Measurements from ENCODE around the gene NCKAP1. TPM values are rescaled to one million over a fixed set of nuclear protein-coding genes. Genes with fewer than 3 reads are reported as not detected.

The NCKAP1 gene
- total and polyA plus RNA-seq, 2 of the 4 experiments (the other 2 are of a cell fraction) = 91.1 to 160 TPM

GRCh38 chr2:182906454-182906853, 131.8 kb downstream of the NCKAP1 start (continued):
- TF ChIP-seq CHD1 (IDR thresholded peaks at IDR 0.05; ENCODE audit: low read depth, low read length) = no peak
- TF ChIP-seq SMC3 (IDR thresholded peaks at IDR 0.05; ENCODE audit: low read depth, low read length) = no peak
- TF ChIP-seq RAD21 (IDR thresholded peaks at IDR 0.05; ENCODE audit: low read length) = no peak
- no peak for TF ChIP-seq NFE2L2 (IDR thresholded peaks at IDR 0.05; ENCODE audit: low read depth, low read length)
- TF ChIP-seq RFX5 (IDR thresholded peaks at IDR 0.05; ENCODE audit: low read depth, low read length) = no peak
- no peak for TF ChIP-seq MAZ (IDR thresholded peaks at IDR 0.05; ENCODE audit: borderline replicate concordance, low read depth, low read length)

- BruUV-seq (replicated peaks) = no TSS peak
- Histone ChIP-seq H2AK9ac (replicated peaks; ENCODE audit: low read depth, low read length, poor library complexity) (no peak overlapping the region), H2AFZ (replicated peaks; ENCODE audit: low read length, poor library complexity) (no peak overlapping the region), H3K4me3 (ENCODE audit: insufficient read depth, low read depth, low read length) (no peak overlapping the region), H3K36me3 (ENCODE audit: control insufficient read depth, insufficient read depth, low read length) (peaks cover 6% of the 10 kb centered on the region), H3K27ac (ENCODE audit: insufficient read depth, low read length) (no peak overlapping the region), H3K18ac (ENCODE audit: low read depth, low read length) (no peak overlapping the region), H3K9me3 (ENCODE audit: control insufficient read depth, insufficient read depth, low read length) (peaks cover 2% of the 10 kb centered on the region; the same call in 1 of the 2 replicates), H2BK20ac (ENCODE audit: low read depth, low read length) (no peak overlapping the region), H2BK5ac (ENCODE audit: low read depth, low read length, poor library complexity, severe bottlenecking) (no peak overlapping the region), H3K56ac (ENCODE audit: extremely low read depth, insufficient read depth, low read length) (no peak overlapping the region), H2AK5ac (ENCODE audit: low read depth, low read length) (no peak overlapping the region), H3K27me3 (ENCODE audit: control insufficient read depth, insufficient read depth, low read length) (no peaks in the 10 kb centered on the region), H3K9ac (ENCODE audit: low read depth, low read length) (no peak overlapping the region), H3K4ac (ENCODE audit: low read depth, low read length) (no peak overlapping the region), H4K8ac (ENCODE audit: low read depth in 2 of 2, low read length in 2 of 2) (no peak overlapping the region), H3K4me2 (ENCODE audit: low read depth, low read length) (no peak overlapping the region), H3K9me1 (ENCODE audit: insufficient read depth, low read length) (no peaks in the 10 kb centered on the region), H3K14ac (replicated peaks; ENCODE audit: low read depth, low read length) (no peak overlapping the region), H3K23ac (ENCODE audit: low read depth, low read length) (no peak overlapping the region), H2BK15ac (ENCODE audit: low read depth, low read length) (no peak overlapping the region), H4K20me1 (ENCODE audit: insufficient read depth, low read length) (no peaks in the 10 kb centered on the region), H4K91ac (ENCODE audit: insufficient read depth, low read depth, low read length) (no peak overlapping the region), H3K79me1 (ENCODE audit: low read depth in 1 of 2, low read length in 2 of 2) (0 out of 4 replicates have a peak, but pooled peaks cover 0 to 3% of the 10 kb centered on the region in 2 experiments), H2BK120ac (ENCODE audit: low read depth, low read length) (no peak overlapping the region), H3K4me1 (ENCODE audit: control insufficient read depth, insufficient read depth, low read length) (peaks cover 2% of the 10 kb centered on the region; the same call in 1 of the 2 replicates), H4K5ac (ENCODE audit: low read depth, low read length) (no peak overlapping the region)
- intact Hi-C loops (cut with micrococcal nuclease) (no loop called here), dilution Hi-C loops (cut with HindIII; ENCODE audit: low sequenced_read_pairs, unreplicated experiment) (no loop called here), in situ Hi-C loops (cut with MboI; ENCODE audit: low sequenced_read_pairs) (no loop called here)
- no peak for ATAC-seq (ENCODE audit: low read depth)
- CTCF ChIA-PET = interaction anchor here (0.7 kb wide), 1 partner anchor 13 kb away, joined by 3 read pairs; no protein-coding TSS in a partner anchor
- no peak for TF ChIP-seq FOS (IDR thresholded peaks at IDR 0.05; ENCODE audit: low read depth, low read length)
- no peak for TF ChIP-seq NFE2L2 (IDR thresholded peaks at IDR 0.05; ENCODE audit: low read depth, low read length)
- no peak for TF ChIP-seq CEBPB (IDR thresholded peaks at IDR 0.05; ENCODE audit: low read depth, low read length)
- no peak for TF ChIP-seq BHLHE40 (IDR thresholded peaks at IDR 0.05; ENCODE audit: low read depth, low read length)
- WGBS, 2 experiments (ENCODE audit: extremely low coverage in 2 of 2, insufficient read length in 1 of 2) = no CpG with 5 or more reads among the region's 1 CpG
- DNase-seq = no peak
- POLR2A ChIA-PET (ENCODE audit: unreplicated experiment) = no interaction called here
Observed at GRCh38 chr2:182904844-182905243, 133.4 kb downstream of the NCKAP1 start.
